Esophagus squamous epithelium (tissue), 5 donors: ENCODE results near the gene ENPP3. TPM values are rescaled to one million over a fixed set of nuclear protein-coding genes. Genes with fewer than 3 reads are reported as not detected.

Experiments used
- DNase-seq: peaks from one replicate; lab custom pipeline; 2025; lab: John Stamatoyannopoulos, UW
- H3K27ac ChIP-seq, 4 donors: fragments of 200-600 bp; sonication (generic); one replicate each; pipeline ENCODE4 v1.5.1; 2016 to 2019; ENCODE audit warnings: mild to moderate bottlenecking in 1 of 4
- H3K27me3 ChIP-seq, 4 donors: fragments of 200-600 bp; sonication (generic); 1 replicate in 3 of 4; 2 replicates in 1 of 4; pipeline versions ENCODE4 v1.5.1 to v1.6.0; 2017 to 2021; ENCODE audit warnings: antibody characterized with exemption in 1 of 4
- H3K36me3 ChIP-seq, 3 donors: fragments of 200-600 bp; sonication (generic); one replicate each; pipeline ENCODE4 v1.5.1; 2016 to 2019
- H3K4me1 ChIP-seq, 3 donors: fragments of 200-600 bp; sonication (generic); one replicate each; pipeline ENCODE4 v1.5.1; 2017 to 2019
- H3K4me3 ChIP-seq, 4 donors: fragments of 200-600 bp; sonication (generic); 1 replicate in 3 of 4; 2 replicates in 1 of 4; pipeline ENCODE4 v1.5.1; 2016 to 2019; ENCODE audit warnings: mild to moderate bottlenecking in 2 of 4, moderate library complexity in 1 of 4
- H3K9me3 ChIP-seq, 3 donors: fragments of 200-600 bp; sonication (generic); one replicate each; pipeline ENCODE4 v1.5.1; 2016 to 2019
- POLR2A ChIP-seq, 4 donors: fragments of 450-650 bp; IDR thresholded peaks; one replicate each; pipeline ENCODE4 v1.6.1; 2017; ENCODE audit warnings: antibody characterized with exemption in 4 of 4, mild to moderate bottlenecking in 4 of 4, moderate library complexity in 3 of 4
- WGBS, 2 donors: methylation state at CpG; one replicate each; pipeline ENCODE4 v1.1.5; 2018; 5-methylcytosine and 5-hydroxymethylcytosine counted together
- intact Hi-C: fragments of 100-400 bp; cut with DNase I; formaldehyde crosslinking; loops from one replicate; pipeline ENCODE4 v1.15.0; 2022
- total RNA-seq, 4 donors: library from RNA; depleted of rRNA; stranded (reverse); fragments of >200 nt; gene quantifications; one replicate each; pipeline ENCODE4 v1.1.0, GENCODE V29; 2016
- TF ChIP-seq, protein P1 (sequence below), 6 experiments: fragments of 450-650 bp in 4 of 6; fragments of 200-600 bp in 2 of 6; sonication (generic) in 2 of 6; IDR thresholded peaks; one replicate each; pipeline ENCODE4 v1.5.1; 2016 to 2019; ENCODE audit warnings: antibody characterized with exemption in 6 of 6, mild to moderate bottlenecking in 4 of 6, moderate library complexity in 4 of 6
- donor health status: DM: yes; HTN: yes; CAD: no.

ENPP3 gene
- total RNA-seq, 4 donors from 2014 or later = 0.06 to 2.3 (median 0.17) TPM

DNA sequence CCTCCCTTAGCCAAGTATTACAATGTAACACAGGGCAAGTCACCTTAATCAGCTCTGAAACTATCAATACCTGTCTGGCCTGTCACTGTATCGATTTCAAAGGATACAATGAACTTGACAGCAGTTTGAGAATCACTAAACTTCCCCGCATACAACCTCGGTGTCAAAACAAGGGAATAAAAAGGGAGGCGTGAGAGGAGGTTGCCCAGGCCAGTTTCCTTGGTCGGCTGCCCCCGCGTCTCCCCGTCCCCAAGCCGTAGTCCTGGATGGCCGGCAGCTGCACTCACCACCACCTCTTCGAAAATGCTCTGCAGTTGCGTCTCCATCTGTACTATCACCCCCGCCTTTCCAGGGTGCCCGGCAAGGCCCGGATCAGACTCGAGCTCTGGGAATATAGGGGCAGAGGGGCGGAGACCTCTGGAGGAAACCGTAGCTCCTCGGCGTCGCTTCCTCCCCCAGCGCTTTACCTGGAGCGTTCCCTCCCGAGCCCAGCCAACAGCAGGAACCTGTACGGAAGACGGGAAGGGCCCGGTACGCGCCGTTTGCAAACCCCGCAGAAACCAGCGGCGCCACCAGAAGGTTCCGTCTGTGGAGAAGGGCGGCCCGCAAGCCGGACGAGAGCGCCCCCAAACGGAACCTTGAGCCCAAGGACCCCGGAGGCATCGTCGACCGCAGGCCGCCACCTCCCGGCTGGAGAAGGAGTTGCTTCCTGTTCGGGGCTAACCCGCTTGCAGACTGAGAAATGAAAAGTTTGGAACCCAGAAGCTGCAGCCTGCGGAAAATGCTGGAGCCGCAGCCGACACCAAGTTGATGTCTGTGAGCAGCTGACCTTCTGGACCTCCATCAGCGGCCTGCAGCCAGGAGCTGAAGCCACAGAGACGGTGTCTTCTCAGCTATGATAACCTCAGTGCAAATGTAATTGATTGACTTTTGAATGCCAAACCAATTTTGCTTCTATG, 9.1 kb upstream of the ENPP3 start, which contains the start of gene MED23:
Gene MED23 (minus strand): TSS at position 519 of the 959 bp plus-strand sequence. CDS start 193 bp downstream, at position 326.
- Histone ChIP-seq H3K27ac (peak within 1 kb of the TSS; percentile 75 to 93 (median 86)), H3K27me3 (no peaks in the 10 kb centered on the region), H3K9me3 (no peaks in the 10 kb centered on the region), H3K4me3 (peak within 1 kb of the TSS; percentile 46 to 96 (median 76)), H3K4me1 (peaks cover 11 to 39% (median 11%) of the 10 kb centered on the region in 3 donors), H3K36me3 (peaks cover 6 to 34% (median 11%) of the 10 kb centered on the region in 3 donors)
- 0 to 3% methylated on average over 8 to 14 of the region's 53 CpGs for WGBS, 2 donors
- intact Hi-C loops = no loop called here
- DNase-seq = peak; percentile 77
- TF ChIP-seq, protein P1, sequence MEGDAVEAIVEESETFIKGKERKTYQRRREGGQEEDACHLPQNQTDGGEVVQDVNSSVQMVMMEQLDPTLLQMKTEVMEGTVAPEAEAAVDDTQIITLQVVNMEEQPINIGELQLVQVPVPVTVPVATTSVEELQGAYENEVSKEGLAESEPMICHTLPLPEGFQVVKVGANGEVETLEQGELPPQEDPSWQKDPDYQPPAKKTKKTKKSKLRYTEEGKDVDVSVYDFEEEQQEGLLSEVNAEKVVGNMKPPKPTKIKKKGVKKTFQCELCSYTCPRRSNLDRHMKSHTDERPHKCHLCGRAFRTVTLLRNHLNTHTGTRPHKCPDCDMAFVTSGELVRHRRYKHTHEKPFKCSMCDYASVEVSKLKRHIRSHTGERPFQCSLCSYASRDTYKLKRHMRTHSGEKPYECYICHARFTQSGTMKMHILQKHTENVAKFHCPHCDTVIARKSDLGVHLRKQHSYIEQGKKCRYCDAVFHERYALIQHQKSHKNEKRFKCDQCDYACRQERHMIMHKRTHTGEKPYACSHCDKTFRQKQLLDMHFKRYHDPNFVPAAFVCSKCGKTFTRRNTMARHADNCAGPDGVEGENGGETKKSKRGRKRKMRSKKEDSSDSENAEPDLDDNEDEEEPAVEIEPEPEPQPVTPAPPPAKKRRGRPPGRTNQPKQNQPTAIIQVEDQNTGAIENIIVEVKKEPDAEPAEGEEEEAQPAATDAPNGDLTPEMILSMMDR (IDR thresholded peaks at IDR 0.05) = peak; percentile 80 to 95 (median 90)
- TF ChIP-seq POLR2A (IDR thresholded peaks at IDR 0.05) = peak in 2 of 4 donors; percentile 56 to 62

DNA sequence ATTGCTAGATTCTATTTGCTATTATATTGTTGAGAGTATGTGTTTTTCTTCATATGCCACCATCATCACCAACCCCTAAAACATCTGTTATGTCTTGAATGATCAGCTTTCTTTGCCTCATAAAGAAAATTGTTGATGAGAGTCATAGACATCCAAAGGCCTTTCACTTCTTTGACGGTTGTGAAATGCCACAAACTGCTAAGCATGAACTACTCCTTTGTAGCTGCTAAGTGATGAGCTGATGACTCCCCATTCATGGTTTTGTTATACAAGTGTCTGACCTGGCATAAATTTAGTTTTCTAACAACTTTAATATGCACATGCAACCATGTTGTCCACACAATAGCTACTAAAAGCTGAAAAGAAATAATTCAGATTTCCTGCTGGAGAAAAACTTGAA, 8.4 kb upstream of the ENPP3 start:
- peak overlapping the region in 2 of 4 donors; percentile 87 to 93 for H3K27ac ChIP-seq
- 0 to 17% methylated on average over 1 of the region's 1 CpG for WGBS, 2 donors
- peaks cover 6 to 26% (median 11%) of the 10 kb centered on the region in 3 donors for H3K36me3 ChIP-seq
- intact Hi-C loops = no loop called here
- H3K4me1 ChIP-seq = peaks cover 11 to 39% (median 11%) of the 10 kb centered on the region in 3 donors
- peak overlapping the region; percentile 46 to 96 (median 76) for H3K4me3 ChIP-seq
- no peaks in the 10 kb centered on the region for H3K9me3 ChIP-seq
- no peaks in the 10 kb centered on the region for H3K27me3 ChIP-seq
- no peak for TF ChIP-seq POLR2A (IDR thresholded peaks at IDR 0.05)
- TF ChIP-seq, protein P1 (IDR thresholded peaks at IDR 0.05) = no peak
- DNase-seq = no peak

DNA sequence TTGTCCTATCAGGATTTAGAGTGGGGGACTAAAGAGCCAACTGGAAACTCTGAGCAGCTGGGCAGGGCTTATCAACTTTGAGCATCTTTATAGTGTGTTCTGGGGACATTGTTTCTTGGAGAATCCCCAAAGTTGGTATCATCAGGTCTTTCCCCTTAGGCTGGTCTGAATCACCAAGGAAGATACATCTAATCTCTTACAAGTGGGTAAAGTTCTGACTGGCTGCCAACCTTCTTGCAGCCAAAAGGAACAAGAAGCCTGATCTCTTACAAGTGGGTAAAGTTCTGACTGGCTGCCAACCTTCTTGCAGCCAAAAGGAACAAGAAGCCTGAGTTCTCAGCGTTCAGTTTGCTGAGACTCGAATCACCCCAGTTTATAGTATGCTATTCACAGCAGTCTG, 7.5 kb upstream of the ENPP3 start:
- Histone ChIP-seq H3K4me1 (peaks cover 11 to 39% (median 11%) of the 10 kb centered on the region in 3 donors), H3K9me3 (no peaks in the 10 kb centered on the region), H3K27ac (no peak overlapping the region), H3K27me3 (no peaks in the 10 kb centered on the region), H3K36me3 (peaks cover 0 to 17% (median 3%) of the 10 kb centered on the region in 3 donors), H3K4me3 (no peak overlapping the region)
- 39 to 41% methylated on average over 2 of the region's 2 CpGs for WGBS, 2 donors
- DNase-seq = no peak
- intact Hi-C loops = no loop called here
- no peak for TF ChIP-seq POLR2A (IDR thresholded peaks at IDR 0.05)
- TF ChIP-seq, protein P1 (IDR thresholded peaks at IDR 0.05) = no peak

DNA sequence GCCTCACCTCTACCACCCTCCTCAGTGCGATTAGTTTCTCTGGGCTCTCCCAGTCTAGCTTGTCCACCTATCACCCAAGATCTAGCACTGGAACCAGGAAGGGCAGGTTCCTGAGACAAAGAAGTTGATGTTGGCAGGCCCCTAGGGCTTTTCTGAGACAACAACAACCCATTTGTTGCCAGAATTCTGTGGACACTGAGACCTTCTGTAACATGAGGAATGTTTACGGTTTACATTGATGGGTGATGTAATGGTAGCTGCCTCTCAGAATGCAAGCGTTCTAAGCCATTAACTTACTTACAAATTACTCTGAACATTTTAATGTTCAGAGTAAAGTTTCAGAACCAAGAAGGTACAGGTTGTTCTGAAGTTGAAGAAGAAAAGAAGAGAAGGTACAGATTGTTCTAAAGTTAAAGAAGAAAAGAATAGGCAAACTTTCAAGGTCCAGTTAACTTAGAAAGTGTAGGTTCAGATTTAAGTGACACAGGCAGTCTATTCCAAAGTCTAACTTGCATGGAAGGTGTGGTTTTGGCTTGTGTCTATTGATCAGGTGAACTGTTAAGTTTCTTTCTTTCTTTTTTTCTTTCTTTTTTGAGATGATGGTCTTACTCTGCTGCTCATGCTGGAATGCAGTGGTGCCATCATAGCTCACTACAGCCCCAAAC, 5.3 kb upstream of the ENPP3 start:
- Histone ChIP-seq H3K27ac (no peak overlapping the region), H3K4me3 (no peak overlapping the region), H3K9me3 (no peaks in the 10 kb centered on the region), H3K36me3 (no peaks in the 10 kb centered on the region), H3K27me3 (no peaks in the 10 kb centered on the region), H3K4me1 (peaks cover 11 to 32% (median 11%) of the 10 kb centered on the region in 3 donors)
- DNase-seq = no peak
- 96 to 97% methylated on average over 3 of the region's 3 CpGs for WGBS, 2 donors
- intact Hi-C loops = no loop called here
- TF ChIP-seq POLR2A (IDR thresholded peaks at IDR 0.05) = no peak
- TF ChIP-seq, protein P1 (IDR thresholded peaks at IDR 0.05) = no peak
